Measurements from ENCODE around the gene FBLN1. TPM values are rescaled to one million over a fixed set of nuclear protein-coding genes. Genes with fewer than 3 reads are reported as not detected.

The FBLN1 gene
- total RNA-seq, 1 donor from 2014 or later = 271 TPM

DNA sequence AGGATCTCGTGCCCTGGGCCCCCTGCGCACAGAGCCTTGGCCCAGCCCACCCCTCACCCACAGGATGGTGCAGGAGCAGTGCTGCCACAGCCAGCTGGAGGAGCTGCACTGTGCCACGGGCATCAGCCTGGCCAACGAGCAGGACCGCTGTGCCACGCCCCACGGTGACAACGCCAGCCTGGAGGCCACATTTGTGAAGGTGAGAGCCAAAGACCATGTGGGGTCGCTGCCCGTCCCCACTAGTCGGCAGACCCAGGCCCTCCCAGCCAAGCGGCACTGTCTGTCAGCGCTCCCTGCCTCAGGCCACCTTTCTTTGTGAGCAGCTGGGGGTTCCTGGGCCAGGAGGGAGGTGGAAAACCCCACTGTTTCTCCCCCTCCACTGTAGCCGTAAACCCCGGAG lies 22.8 kb downstream of the FBLN1 start:
- no peak overlapping the region for H3K27ac Mint-ChIP-seq
- DNase-seq (ENCODE audit: extremely low spot score, unreplicated experiment) = no peak
- no peaks in the 10 kb centered on the region for H3K27me3 Mint-ChIP-seq
- no peak overlapping the region for H3K4me3 Mint-ChIP-seq
- no peak for TF ChIP-seq CTCF (conservative IDR thresholded peaks at IDR 0.05)
- H3K9me3 Mint-ChIP-seq = no peaks in the 10 kb centered on the region
- H3K36me3 Mint-ChIP-seq = peaks cover 13% of the 10 kb centered on the region
- H3K4me1 Mint-ChIP-seq (ENCODE audit: unreplicated experiment) = peaks cover 11% of the 10 kb centered on the region

GRCh38 chr22:45526281-45526680 lies 23.6 kb downstream of the FBLN1 start:
- Mint-ChIP-seq H3K27me3 (no peaks in the 10 kb centered on the region), H3K27ac (no peak overlapping the region), H3K36me3 (peaks cover 13% of the 10 kb centered on the region), H3K4me1 (ENCODE audit: unreplicated experiment) (peaks cover 12% of the 10 kb centered on the region), H3K9me3 (no peaks in the 10 kb centered on the region), H3K4me3 (no peak overlapping the region)
- no peak for DNase-seq (ENCODE audit: extremely low spot score, unreplicated experiment)
- no peak for TF ChIP-seq CTCF (conservative IDR thresholded peaks at IDR 0.05)

GRCh38 chr22:45526768-45527360 lies 24.2 kb downstream of the FBLN1 start:
- Mint-ChIP-seq H3K36me3 (peaks cover 13% of the 10 kb centered on the region), H3K27ac (no peak overlapping the region), H3K27me3 (no peaks in the 10 kb centered on the region), H3K9me3 (no peaks in the 10 kb centered on the region), H3K4me3 (no peak overlapping the region), H3K4me1 (ENCODE audit: unreplicated experiment) (peaks cover 14% of the 10 kb centered on the region)
- no peak for TF ChIP-seq CTCF (conservative IDR thresholded peaks at IDR 0.05)
- no peak for DNase-seq (ENCODE audit: extremely low spot score, unreplicated experiment)

DNA sequence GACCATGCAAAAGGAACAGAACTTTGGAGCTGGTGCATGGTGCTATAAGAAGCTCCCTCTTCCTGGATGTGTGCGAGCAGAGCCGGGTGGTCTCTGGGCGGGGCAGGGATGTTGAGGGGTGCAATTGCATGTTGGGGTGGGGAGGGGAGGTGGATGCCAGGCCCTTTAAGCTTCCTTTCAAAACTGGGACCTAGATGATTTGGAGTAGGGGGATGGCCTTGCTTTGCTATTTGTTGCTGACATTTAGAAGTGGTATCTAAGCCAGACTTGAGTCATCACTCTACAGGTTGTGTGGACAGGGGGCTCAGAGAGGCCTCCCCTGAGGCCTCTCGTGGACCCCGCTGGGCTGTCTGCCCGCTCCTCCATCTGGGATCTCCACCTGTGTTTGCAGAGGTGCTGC lies 24.8 kb downstream of the FBLN1 start:
- peaks cover 17% of the 10 kb centered on the region for H3K4me1 Mint-ChIP-seq (ENCODE audit: unreplicated experiment)
- TF ChIP-seq CTCF (conservative IDR thresholded peaks at IDR 0.05) = no peak
- no peak overlapping the region for H3K27ac Mint-ChIP-seq
- H3K4me3 Mint-ChIP-seq = no peak overlapping the region
- no peaks in the 10 kb centered on the region for H3K9me3 Mint-ChIP-seq
- H3K27me3 Mint-ChIP-seq = no peaks in the 10 kb centered on the region
- peaks cover 13% of the 10 kb centered on the region for H3K36me3 Mint-ChIP-seq
- no peak for DNase-seq (ENCODE audit: extremely low spot score, unreplicated experiment)

DNA sequence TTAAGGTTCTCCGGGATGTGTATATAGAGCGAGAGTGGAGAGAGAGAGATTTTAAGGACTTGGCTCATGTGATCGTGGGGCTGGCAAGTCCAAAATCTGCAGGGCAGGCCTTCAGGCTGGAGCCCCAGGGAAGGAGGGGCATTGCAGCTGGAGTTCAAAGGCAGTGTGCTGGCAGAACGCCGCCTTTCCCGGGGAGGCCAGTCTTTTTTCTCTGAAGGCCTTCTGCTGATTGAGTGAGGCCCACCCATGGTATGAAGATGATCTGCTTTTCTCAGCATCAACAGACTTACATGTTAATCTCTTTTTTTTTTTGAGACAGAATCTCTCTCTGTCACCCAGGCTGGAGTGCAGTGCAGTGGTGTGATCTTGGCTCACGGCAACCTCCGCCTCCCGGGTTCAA lies 25.4 kb downstream of the FBLN1 start:
- H3K27me3 Mint-ChIP-seq = no peaks in the 10 kb centered on the region
- H3K4me1 Mint-ChIP-seq (ENCODE audit: unreplicated experiment) = peaks cover 13% of the 10 kb centered on the region
- no peaks in the 10 kb centered on the region for H3K9me3 Mint-ChIP-seq
- no peak for DNase-seq (ENCODE audit: extremely low spot score, unreplicated experiment)
- peaks cover 9% of the 10 kb centered on the region for H3K36me3 Mint-ChIP-seq
- TF ChIP-seq CTCF (conservative IDR thresholded peaks at IDR 0.05) = no peak
- H3K4me3 Mint-ChIP-seq = no peak overlapping the region
- no peak overlapping the region for H3K27ac Mint-ChIP-seq

DNA sequence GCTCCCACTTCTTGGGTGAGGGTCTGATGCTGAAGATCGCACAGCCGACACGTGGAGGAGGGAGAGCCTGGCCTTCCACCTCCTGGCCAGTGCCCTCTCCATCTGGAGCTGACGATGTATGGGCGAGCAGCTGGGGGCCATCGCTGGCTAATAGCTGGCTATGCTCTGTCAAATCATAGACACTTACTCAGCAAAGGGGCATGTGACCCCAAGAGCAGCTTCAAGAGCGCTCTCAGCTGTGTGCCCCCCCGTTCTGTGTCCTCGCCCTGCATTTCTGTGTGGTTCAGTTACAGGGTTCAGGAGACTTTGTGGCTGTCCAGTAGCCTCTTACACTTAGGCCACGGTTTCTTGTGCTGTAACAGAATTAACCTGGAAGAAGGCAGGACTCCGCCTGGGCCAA lies 26.4 kb downstream of the FBLN1 start:
- Mint-ChIP-seq H3K36me3 (peaks cover 9% of the 10 kb centered on the region), H3K27me3 (no peaks in the 10 kb centered on the region), H3K9me3 (no peaks in the 10 kb centered on the region)

More for the DNA sequence above, 26.4 kb downstream of the FBLN1 start:
- H3K4me3 Mint-ChIP-seq = no peak overlapping the region
- H3K4me1 Mint-ChIP-seq (ENCODE audit: unreplicated experiment) = peaks cover 15% of the 10 kb centered on the region
- no peak for DNase-seq (ENCODE audit: extremely low spot score, unreplicated experiment)
- no peak for TF ChIP-seq CTCF (conservative IDR thresholded peaks at IDR 0.05)
- H3K27ac Mint-ChIP-seq = no peak overlapping the region

Data from type B pancreatic cell (in vitro differentiated cells).